HCT116 (cell line): ENCODE data around the gene PAX8.

Experiments
- CEBPB ChIP-seq: IDR thresholded peaks from 2 replicates; pipeline ENCODE4 v1.6.1; 2012; ENCODE audit warnings: low read depth
- EZH2phosphoT487 ChIP-seq: fragments of 200-600 bp; IDR thresholded peaks from 2 replicates; pipeline ENCODE4 v1.6.1; 2018; ENCODE audit warnings: antibody characterized with exemption, borderline replicate concordance
- FOSL1 ChIP-seq: IDR thresholded peaks from 2 replicates; pipeline ENCODE4 v1.6.1; 2012; ENCODE audit warnings: low read depth
- SIN3A ChIP-seq: IDR thresholded peaks from 2 replicates; pipeline ENCODE4 v1.6.1; 2012; ENCODE audit warnings: low read depth
- TCF7L2 ChIP-seq: IDR thresholded peaks from 2 replicates; pipeline ENCODE4 v1.7.0; 2011; ENCODE audit warnings: borderline replicate concordance, inconsistent platforms; ENCODE audit not compliant: insufficient read depth, insufficient read length; ENCODE audit errors: extremely low read depth
- TF ChIP-seq, protein P1 (sequence below), 3 experiments: fragments of 200-600 bp in 1 of 3; sonication (generic) in 1 of 3; IDR thresholded peaks in 2 of 3; conservative IDR thresholded peaks in 1 of 3; 2 replicates each; pipeline ENCODE4 v1.5.1; 2012 to 2017; ENCODE audit warnings: low read depth in 2 of 3, low read length in 2 of 3, antibody characterized with exemption in 1 of 3, borderline replicate concordance in 1 of 3, control low read depth in 1 of 3, mild to moderate bottlenecking in 1 of 3, mixed read lengths in 1 of 3, mixed run types in 1 of 3, moderate library complexity in 1 of 3; ENCODE audit not compliant: insufficient read depth in 1 of 3

DNA sequence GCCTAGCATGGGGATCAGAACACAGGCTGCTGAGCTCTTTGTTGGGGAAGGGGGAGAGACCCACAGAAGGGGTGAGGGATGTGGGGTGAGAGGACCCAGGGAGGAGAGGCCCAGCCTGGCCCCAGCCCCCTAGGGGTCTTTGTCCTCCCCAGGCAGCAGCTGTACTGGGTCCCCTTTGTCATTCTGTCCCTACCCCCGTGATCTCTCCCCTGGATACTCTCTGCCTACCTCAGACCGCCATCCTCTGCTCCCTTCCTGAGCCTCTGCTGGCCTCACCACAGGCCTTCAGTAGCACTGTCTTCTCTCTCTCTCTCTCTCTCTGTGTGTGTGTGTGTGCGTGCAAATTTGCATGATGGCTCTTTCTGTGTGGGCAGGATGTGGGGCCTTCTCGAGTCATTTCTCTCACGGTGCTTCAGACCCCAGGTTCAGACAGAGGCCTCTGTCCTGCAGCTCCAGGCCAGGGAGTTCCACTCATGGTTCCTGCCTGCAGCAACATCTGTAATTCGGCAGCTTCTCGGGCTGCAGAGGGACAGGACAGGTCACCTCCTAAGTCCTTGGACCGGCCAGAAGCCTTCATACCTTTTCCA lies 103.6 kb downstream of the PAX8 start:
- TF ChIP-seq CEBPB (no peak), TCF7L2 (no peak), FOSL1 (no peak), EZH2phosphoT487 (no peak), SIN3A (no peak)
- TF ChIP-seq, protein P1, sequence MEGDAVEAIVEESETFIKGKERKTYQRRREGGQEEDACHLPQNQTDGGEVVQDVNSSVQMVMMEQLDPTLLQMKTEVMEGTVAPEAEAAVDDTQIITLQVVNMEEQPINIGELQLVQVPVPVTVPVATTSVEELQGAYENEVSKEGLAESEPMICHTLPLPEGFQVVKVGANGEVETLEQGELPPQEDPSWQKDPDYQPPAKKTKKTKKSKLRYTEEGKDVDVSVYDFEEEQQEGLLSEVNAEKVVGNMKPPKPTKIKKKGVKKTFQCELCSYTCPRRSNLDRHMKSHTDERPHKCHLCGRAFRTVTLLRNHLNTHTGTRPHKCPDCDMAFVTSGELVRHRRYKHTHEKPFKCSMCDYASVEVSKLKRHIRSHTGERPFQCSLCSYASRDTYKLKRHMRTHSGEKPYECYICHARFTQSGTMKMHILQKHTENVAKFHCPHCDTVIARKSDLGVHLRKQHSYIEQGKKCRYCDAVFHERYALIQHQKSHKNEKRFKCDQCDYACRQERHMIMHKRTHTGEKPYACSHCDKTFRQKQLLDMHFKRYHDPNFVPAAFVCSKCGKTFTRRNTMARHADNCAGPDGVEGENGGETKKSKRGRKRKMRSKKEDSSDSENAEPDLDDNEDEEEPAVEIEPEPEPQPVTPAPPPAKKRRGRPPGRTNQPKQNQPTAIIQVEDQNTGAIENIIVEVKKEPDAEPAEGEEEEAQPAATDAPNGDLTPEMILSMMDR (IDR thresholded peaks at IDR 0.05 in 2 of 3, conservative IDR thresholded peaks at IDR 0.05 in 1 of 3; ENCODE audit: borderline replicate concordance in 1 of 3, insufficient read depth in 1 of 3, low read depth in 2 of 3, low read length in 2 of 3): no peak
